GM21360 (cell line): Measurements from ENCODE around the gene ZFPM1.

Experiments used
- ATAC-seq: cut with Tn5 transposase; IDR thresholded peaks from one replicate; pipeline ENCODE4 v1.9.1; 2021; ENCODE audit warnings: mild to moderate bottlenecking, moderate library complexity; ENCODE audit not compliant: unreplicated experiment

Gene ZFPM1

GRCh38 chr16:88558457-88559442 lies 105.7 kb downstream of the ZFPM1 start:
- no peak for ATAC-seq

GRCh38 chr16:88560714-88561484 lies 107.8 kb downstream of the ZFPM1 start:
- ATAC-seq = no peak

GRCh38 chr16:88561485-88562359 lies 108.6 kb downstream of the ZFPM1 start:
- ATAC-seq = no peak

- ATAC-seq = no peak
These were observed 113.1 kb downstream of the ZFPM1 start for GRCh38 chr16:88566158-88566557.

GRCh38 chr16:88568710-88569613 lies 115.9 kb downstream of the ZFPM1 start:
- no peak for ATAC-seq

GRCh38 chr16:88569614-88569984 lies 116.5 kb downstream of the ZFPM1 start:
- ATAC-seq = peak; percentile 24

- peak; percentile 64 for ATAC-seq
These were observed 117.1 kb downstream of the ZFPM1 start, which contains the start of gene ZC3H18 for GRCh38 chr16:88569985-88570690. Gene ZC3H18, plus strand, starts transcription at chr16:88570403. Its CDS starts 6,721 bp downstream, at chr16:88577124.

GRCh38 chr16:88570691-88571092 lies 117.6 kb downstream of the ZFPM1 start:
- peak; percentile 18 for ATAC-seq

- ATAC-seq = no peak
These were observed 122.2 kb downstream of the ZFPM1 start for GRCh38 chr16:88575251-88575650.

GRCh38 chr16:88576307-88576706 lies 123.2 kb downstream of the ZFPM1 start:
- no peak for ATAC-seq

GRCh38 chr16:88577166-88577565 lies 124.1 kb downstream of the ZFPM1 start:
- ATAC-seq = no peak

- no peak for ATAC-seq
These were observed 125.6 kb downstream of the ZFPM1 start for GRCh38 chr16:88578446-88579313.

GRCh38 chr16:88580371-88580770 lies 127.3 kb downstream of the ZFPM1 start:
- no peak for ATAC-seq

GRCh38 chr16:88581033-88581432 lies 128.0 kb downstream of the ZFPM1 start:
- ATAC-seq = no peak

GRCh38 chr16:88582912-88583575 lies 130.0 kb downstream of the ZFPM1 start:
- ATAC-seq = no peak

- no peak for ATAC-seq
These were observed 131.6 kb downstream of the ZFPM1 start for GRCh38 chr16:88584676-88585075.

GRCh38 chr16:88585269-88585668 lies 132.2 kb downstream of the ZFPM1 start:
- ATAC-seq = no peak
